GM21515 (cell line): Measurements from ENCODE around the gene KLRF2.
"Not testable (repeated sequence)": the region's sequence is repeated elsewhere in the genome, so short reads cannot be mapped to it uniquely, and the experiment has no call there.

Source experiments
- ATAC-seq: cut with Tn5 transposase; IDR thresholded peaks from one replicate; pipeline ENCODE4 v1.9.1; 2021; ENCODE audit not compliant: unreplicated experiment

KLRF2 gene, protein sequence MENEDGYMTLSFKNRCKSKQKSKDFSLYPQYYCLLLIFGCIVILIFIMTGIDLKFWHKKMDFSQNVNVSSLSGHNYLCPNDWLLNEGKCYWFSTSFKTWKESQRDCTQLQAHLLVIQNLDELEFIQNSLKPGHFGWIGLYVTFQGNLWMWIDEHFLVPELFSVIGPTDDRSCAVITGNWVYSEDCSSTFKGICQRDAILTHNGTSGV

DNA sequence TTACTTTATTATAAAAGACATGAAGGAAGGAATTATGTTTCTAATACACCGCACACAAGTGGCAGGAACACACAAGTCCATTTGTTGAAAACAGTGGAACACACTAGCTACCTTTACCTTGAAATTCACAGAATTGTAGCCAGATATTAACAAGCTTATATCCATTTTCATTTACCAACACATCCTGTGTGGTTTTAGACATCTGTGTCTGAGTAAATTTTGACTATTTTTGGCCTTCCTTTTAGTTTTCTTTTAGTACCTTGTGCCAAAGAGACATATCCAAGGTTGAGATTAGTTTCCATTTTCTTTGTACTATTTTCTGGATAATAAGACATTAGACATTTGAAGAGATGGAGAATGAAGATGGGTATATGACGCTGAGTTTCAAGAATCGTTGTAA is at the start of gene KLRF2:
Gene KLRF2 (plus strand): TSS at position 244 of the 400 bp plus-strand sequence. CDS start 107 bp downstream, at position 351.
- no peak for ATAC-seq

DNA sequence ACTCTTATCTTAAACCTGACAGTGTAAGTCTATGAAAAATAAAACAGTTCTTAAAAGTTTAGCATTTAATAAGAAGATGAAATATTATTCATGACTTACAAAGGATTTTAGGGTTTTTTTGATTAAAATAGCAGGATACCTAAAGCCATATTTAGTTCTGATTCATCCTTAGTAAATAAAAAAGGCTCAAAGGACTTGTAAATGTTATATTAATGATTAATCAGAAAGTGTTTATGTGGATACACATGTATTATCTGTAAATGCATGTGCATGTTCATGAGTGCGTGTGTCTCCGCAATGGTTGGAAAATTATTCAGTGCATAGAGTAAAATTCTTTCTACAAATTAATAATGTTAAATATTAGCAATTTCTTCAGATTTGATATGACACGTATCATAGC is 49.6 kb upstream of the KLRF2 start:
- no peak for ATAC-seq

DNA sequence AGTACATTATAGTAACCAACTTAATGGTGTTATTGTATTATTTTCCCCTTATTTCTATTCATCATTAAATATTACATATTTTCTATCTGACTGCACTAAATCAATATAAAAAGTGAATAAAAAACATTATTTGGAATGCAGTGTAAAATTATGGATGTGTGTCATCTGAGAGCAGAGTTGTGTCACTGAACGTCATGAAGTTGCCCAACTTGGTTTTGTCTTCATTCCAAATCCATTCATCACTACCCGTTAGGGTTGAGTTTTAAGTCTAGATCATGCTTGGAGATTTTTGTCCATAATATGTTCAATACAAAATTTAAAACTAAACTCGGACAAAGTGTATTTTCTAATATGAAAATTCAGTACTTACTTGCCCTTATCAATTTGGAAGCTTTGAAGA is 37.9 kb upstream of the KLRF2 start:
- no peak for ATAC-seq

DNA sequence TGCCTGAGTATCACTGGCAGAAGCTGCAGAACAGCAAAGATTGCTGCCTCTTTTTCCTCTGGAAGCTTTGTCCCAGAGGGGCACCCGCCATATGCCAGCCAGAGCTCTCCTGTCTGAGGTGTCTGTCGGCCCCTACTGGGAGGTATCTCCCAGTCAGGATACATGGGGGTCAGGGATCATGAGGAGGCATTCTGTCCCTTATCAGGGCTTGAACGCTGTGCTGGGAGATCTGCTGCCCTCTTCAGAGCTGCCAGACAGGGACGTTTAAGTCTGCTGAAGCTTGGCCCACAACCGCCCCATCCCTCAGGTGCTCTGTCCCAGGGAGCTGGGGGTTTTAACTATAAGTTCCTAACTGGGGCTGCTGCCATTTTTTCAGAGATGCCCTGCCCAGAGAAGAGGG is 32.4 kb upstream of the KLRF2 start:
- ATAC-seq, result no peak

DNA sequence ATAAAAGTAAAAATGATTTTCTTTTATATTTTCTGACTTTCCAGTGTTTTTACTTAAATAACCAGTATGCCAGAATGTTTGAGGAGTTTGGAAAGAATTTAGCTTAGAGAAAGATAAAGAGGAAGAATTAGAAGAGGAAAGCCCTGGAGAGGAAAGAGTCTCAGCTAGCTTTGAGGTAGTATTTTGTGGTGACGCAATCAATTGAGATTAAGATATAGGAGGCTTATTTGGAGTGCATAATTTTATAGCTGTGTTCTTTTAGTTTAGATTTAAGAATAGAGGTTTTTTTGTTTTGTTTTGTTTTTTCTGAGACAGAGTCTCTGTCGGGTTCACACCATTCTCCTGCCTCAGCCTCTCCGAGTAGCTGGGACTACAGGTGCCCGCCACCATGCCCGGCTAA is 30.2 kb upstream of the KLRF2 start:
- no peak for ATAC-seq

DNA sequence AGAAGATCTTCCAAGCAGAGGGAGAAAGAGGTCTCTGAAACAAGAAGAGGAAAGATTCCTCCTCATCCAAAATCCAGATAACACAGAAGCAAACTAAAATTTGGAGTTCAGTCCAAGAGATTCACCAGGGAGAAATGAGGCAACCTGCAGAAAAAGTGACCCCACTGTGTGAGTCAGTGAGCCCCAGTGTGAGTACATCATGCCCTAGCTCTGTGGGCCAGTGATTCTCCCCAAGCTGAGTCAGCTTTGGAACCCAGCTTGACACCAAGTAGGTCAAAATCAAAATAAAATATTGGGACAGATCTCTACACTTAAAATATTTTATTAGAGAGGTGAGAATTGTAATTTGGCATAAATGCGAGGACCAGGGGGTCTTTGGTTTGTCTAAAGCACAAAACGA is 29.4 kb upstream of the KLRF2 start:
- ATAC-seq, result no peak

DNA sequence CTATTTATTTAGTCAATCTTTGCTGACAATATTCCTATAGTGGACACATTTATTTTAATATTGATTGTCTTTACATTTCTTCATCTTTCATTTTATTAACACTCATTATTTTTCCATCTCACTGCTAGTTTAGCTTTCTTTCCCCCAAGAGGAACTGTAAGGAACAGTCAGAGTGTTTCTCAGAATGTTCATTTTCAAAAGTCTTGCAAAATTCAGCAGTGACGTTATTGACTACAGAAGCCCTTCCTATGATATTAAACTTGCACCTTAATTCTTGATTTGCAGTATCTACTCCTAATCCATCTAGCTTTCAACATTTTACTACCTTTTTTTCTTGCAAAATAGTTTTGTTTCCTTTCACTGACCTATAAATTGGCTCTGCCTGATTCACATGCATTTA is 25.1 kb upstream of the KLRF2 start:
- ATAC-seq, result no peak

DNA sequence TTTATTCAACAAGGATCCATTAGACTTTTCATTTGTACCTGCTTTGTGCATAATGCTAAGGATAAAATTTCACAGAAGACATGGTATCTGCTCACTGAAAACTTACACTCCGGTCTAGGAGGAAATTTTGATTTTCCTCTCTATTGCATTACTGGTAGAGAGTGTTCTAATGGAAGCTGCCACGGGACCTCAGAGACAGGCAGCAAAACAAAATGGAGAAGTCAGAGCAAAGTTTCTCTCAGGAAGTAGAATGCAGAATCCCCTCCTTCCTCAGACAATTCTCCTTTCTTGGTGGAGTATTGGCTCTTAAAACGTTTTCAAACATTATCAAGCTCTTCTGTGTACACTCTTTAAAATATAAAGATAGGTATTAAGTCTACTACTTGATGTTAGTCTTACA is 24.4 kb upstream of the KLRF2 start:
- ATAC-seq, result no peak

DNA sequence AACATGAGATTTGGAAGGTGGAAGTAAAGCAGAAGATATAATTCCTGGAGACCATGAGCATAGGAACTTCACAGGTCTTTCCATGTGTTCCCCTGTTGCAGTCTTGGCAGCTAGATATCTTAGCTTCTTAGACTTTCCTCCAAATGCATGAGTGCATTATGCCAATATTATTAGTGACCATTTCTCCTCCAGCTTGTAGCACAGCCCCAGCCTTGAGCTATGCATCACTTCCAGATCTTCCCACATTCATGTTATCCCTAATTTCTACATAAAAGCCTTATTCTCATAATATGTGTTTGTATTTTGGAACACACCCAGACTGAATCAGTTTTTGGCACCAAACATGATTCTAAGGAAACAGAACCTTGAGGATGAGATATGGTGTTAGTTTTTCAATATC is 23.2 kb upstream of the KLRF2 start:
- ATAC-seq, result no peak

DNA sequence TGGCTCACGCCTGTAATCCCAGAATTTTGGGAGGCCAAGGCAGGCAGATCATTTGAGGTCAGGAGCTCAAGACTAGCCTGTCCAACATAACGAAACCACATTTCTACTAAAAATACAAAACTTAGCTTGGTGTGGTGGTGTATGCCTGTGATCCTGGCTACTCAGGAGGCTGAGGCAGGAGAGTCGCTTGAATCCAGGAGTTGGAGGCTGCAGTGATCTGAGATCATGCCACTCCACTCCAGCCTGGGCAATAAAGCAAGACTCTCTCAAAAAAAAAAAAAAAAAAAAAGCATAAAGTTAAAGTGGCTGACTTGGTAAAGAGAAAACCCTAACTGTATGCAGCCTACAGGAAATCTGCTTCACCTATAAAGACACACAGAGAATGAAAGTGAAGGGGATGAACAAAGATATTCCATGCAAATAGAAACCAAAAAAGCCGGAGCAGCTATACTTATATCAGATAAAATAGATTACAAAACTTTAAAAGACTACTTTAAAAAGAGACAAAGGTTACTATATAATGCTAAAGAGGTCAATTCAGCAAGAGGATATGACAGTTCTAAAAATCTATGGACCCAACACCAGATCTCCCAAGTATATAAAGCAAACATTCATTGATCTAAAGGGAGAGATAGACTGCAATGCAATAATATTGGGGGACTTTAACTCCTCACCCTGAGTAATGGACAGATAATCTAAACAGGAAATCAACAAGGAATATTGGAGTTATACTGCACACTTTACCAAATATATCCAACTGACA is 16.2 kb upstream of the KLRF2 start:
- no peak for ATAC-seq

DNA sequence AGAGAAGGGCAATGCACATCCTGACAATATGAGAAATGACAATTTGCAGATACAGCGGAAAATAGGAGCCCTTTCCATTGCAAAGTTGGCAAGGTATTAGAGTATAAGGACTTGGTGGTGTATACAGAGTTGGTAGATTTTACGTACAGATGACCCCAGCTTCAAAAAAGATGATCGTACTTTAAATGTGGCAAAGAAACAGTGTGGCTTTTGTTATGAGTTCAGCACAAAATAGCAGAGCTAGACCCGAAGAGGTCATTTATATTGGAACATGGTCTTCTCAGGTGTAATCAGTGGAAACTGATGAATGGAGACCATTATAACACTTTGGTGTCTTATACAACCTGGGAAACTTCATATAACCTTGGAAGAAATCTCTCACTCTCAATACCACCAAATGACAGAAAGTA is 14.4 kb upstream of the KLRF2 start:
- no peak for ATAC-seq

DNA sequence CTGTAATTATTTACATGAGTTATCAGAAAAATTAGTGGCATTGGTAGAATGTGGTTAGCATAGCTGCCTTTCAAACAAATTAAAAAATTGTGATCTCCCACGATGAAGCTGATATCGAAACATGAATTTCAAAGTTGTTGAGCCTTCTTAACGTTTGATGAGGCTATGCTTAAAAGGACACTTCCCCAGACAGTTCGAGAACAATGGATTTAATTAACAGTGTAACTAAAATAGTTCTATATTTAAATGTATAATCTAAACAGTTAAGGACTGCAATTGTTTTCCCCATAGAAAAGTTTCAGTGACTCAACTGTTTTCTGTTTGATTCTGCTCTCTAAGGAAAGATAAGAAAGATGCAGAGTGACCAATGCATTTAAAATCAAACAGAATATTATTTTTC is 13.8 kb upstream of the KLRF2 start:
- ATAC-seq, result no peak

DNA sequence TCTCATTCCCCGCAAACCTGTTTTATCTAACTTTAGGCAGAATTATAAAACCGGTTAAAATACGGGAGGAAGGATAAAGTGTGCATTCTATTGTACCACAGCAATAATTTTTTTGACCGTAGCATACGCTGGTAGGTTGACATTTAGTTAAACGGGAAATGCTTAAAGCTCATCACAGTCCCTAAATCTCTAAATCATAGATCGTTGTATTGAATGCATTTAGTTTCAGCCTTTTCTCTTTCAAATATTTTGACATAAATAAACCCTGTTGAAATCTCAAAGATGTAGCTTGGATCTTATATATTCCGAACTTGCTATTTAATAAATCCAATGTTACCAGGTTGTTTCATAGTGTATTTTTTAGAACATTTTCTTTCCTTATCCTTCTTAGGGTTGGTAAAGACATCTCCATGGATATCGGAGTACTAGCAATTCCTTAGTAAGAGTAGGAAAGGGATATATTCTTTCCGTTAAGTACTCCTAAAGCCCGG is 12.9 kb upstream of the KLRF2 start:
- no peak for ATAC-seq

DNA sequence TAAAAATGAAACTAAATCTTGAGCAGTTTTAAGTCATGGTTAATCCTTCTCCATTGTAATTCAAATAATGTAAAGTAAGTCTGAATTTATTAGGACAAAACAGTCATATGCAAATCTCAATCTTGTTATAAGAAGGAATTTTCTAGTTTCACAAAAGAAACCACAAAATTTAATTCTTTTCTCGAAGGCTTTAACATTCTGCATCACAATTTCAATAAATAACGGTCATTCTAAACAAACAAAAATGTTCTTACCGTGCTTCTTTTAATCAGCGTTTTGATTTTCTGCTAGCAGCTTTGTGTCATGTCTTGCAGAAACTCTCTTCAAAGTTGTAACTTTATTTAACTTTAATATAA is 12.4 kb upstream of the KLRF2 start:
- no peak for ATAC-seq

DNA sequence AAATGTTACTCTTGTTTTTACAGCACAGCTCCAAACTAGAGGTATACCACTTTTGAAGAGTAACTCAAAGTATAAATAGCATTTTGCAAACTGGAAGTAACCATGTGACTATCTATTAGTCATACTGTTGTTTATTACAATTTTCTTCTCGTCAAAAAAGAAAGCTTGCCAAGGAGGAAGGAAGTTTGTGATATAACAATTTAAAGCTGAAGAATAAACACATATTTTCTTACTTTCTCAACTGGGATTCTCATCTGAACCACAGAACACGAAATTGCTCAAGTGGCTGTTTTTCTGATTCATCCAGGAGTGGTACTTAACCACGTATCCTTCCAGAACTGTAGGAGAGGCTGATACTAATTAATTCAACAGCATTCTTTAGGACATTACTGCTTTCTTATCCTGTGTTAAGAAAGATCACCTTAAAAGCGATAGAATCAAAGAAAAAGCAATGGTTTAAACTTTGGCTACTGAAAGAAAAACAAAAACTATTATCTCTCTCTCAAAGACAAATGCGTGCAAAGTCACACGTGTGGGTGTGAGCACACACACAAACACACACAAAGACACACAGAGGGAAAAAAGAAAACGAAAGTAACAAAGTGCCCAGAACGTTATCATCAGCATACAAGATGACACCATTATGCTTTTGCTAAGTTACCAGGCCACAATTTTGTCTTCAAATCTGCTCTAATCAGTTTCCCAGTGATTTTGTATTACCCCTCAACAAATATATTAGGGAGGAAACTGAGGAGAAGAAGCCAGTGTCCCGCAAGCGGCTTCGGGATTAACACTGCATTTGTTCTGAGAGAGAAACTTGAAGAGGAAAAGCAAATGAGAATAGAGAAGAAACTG is 11.8 kb upstream of the KLRF2 start, which contains the start of gene CLEC2B:
Gene CLEC2B (minus strand): TSS at position 48 of the 855 bp plus-strand sequence.
- ATAC-seq, result no peak

DNA sequence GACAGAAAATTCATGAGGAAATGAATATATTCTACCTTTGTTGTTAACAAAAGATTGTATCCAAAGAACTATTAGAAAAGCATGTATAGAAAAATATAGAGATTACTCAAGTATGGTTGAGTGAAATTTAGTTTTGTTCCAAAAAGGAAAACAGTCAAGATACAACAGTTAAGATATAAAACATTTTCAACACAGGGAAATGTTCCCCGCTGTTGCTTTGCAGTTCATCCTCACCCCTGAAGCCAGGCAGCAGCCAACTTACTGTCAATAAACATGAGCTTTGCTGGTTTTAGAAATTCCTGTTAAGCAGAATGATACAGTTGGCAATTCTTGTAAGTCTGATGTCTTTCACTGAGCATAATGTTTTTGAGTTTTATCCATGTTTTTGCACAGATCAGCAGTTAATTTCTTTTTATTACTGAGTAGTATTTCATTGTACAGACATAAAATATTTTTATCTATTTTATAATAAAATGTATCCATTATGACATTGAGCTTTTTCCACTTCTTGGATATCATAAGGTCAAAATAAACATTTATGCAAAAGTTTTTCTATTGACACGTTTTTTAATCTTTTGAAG is 10.9 kb upstream of the KLRF2 start:
- ATAC-seq, result no peak

DNA sequence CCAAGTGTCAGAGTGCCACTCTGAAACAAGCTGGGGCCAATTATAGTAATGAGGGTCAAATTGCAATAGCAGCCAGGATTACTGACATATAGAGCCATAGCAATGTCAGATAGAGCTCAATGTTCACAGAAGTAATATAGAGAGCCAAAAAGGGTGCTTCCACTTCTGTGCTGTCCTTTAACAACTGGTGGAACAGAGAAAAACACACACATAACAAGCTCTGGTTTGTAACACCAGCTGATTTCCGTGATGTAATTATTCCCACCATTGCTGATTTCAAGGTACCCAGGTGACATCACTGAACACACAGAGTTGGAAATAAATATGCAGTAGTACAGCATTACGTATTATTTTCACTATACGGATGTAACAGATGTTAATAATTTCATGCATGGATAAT is 9.1 kb upstream of the KLRF2 start:
- ATAC-seq, result no peak

DNA sequence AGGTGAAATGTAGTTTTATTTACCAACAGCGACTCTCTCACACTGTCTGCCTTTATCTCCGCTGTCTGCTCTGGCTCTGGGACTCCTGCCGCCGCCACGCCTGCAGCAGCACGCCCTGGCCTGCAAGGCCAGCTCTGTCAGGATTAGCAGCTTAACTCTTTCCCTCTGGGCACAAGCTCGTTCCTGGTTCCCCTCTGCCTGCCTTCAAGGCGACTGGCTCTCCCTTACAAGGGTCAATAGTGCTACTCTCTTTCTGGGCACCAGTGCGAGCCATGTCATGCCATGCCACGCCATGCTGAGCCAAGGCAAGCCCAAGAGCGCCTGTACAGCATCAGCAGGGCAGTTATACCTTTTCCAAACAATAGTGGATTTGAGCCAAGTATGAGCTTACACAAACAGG is 8.5 kb upstream of the KLRF2 start:
- no peak for ATAC-seq

DNA sequence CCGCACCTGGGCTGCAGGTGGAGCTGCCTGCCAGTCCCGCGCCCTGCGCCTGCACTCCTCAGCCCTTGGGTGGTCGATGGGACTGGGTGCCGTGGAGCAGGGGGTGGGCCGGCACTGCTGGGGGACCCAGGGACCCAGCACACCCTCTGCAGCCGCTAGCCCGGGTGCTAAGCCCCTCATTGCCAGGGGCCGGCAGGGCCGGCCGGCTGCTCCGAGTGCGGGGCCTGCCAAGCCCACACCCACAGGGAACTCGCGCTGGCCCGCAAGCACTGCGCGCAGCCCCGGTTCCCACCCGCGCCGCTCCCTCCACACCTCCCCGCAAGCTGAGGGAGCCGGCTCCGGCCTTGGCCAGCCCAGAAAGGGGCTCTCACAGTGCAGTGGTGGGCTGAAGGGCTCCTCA is 5.2 kb upstream of the KLRF2 start:
- not testable (repeated sequence) for ATAC-seq

DNA sequence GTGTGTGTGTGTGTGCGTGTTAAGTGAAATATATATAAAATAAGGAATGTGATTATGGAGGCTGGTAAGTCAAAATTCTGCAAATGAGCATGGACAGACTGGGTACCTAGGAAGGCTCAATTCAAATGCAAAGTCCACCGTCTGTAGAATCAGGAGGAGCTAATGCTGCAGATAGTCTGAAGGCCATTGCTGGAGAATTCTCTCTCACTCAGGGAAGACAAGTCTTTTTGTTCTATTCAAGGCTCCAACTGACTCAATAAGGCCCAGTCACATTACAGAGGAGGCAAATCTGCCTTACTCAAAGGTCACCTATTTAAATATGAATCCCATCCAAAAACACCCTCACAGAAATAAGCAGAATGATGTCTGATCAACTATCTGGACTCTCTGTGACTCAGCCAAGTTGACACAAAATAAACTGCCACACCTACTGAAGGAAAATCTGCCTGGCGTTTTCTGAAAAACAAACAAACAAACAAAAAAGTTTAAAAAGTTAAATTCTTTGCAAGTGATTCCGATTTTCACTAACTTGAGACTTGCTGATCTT is 684 bp upstream of the KLRF2 start:
- no peak for ATAC-seq

DNA sequence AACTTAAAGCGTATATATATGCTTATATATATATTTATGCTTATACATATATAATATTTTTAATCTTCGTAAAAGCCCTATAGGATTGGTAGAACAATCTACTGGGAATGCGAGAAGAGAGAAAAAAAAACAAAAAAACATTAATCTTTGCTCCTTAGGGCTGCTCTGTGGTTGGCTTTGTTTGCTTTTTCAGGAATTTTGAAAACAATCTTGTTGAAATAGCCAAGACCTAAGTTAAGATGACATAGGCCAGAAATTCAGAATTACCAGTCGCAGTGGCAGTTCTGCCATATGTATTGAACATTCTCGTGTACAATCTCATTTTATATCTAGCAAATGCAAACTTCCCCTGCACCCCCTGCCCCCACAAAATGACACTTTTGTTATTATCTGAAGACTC is 699 bp downstream of the KLRF2 start:
- no peak for ATAC-seq
